BJ (cell line): ENCODE measurements around the gene IFITM5. TPM values are rescaled to one million over a fixed set of nuclear protein-coding genes. Genes with fewer than 3 reads are reported as not detected.
"Not testable (repeated sequence)": the region's sequence is repeated elsewhere in the genome, so short reads cannot be mapped to it uniquely, and the experiment has no call there.

ENCODE experiments used
- CTCF ChIA-PET: fragments of 350-600 bp; formaldehyde crosslinking; extraction: SDS; loops from one replicate; lab custom pipeline; 2021; ENCODE audit warnings: antibody characterized with exemption, inconsistent platforms; lab: Yijun Ruan, JAX
- POLR2A ChIA-PET: fragments of 300-600 bp; sonication (Branson Sonifier 250); formaldehyde crosslinking; extraction: SDS; loops from one replicate; lab custom pipeline; 2021; ENCODE audit warnings: antibody characterized with exemption; lab: Charles Lee
- DNase-seq: peaks from one replicate; pipeline ENCODE4 v3.0.0-alpha.2; 2011; ENCODE audit warnings: low read depth
- H3K27me3 ChIP-seq: 2 replicates; pipeline ENCODE4 v1.6.0; 2011; ENCODE audit warnings: low read length; ENCODE audit not compliant: control insufficient read depth, insufficient read depth
- H3K36me3 ChIP-seq: 2 replicates; pipeline ENCODE4 v1.5.1; 2011; ENCODE audit warnings: low read length; ENCODE audit not compliant: control insufficient read depth, insufficient read depth
- H3K4me3 ChIP-seq: 2 replicates; pipeline ENCODE4 v1.5.1; 2011; ENCODE audit warnings: low read depth, mild to moderate bottlenecking, control low read depth, low read length
- polyA plus RNA-seq: library from polyadenylated mRNA; depleted of rRNA; stranded (reverse); fragments of >200 nt; gene quantifications from 2 replicates; pipeline ENCODE4 v1.2.3, GENCODE V29; 2011
- TF ChIP-seq, protein P1 (sequence below): IDR thresholded peaks from 2 replicates; pipeline ENCODE4 v1.5.1; 2011; ENCODE audit warnings: low read depth, mild to moderate bottlenecking, control low read depth, inconsistent platforms, low read length, moderate library complexity; ENCODE audit not compliant: insufficient read depth

Gene IFITM5
- polyA plus RNA-seq, 1 experiment, result not detected

DNA sequence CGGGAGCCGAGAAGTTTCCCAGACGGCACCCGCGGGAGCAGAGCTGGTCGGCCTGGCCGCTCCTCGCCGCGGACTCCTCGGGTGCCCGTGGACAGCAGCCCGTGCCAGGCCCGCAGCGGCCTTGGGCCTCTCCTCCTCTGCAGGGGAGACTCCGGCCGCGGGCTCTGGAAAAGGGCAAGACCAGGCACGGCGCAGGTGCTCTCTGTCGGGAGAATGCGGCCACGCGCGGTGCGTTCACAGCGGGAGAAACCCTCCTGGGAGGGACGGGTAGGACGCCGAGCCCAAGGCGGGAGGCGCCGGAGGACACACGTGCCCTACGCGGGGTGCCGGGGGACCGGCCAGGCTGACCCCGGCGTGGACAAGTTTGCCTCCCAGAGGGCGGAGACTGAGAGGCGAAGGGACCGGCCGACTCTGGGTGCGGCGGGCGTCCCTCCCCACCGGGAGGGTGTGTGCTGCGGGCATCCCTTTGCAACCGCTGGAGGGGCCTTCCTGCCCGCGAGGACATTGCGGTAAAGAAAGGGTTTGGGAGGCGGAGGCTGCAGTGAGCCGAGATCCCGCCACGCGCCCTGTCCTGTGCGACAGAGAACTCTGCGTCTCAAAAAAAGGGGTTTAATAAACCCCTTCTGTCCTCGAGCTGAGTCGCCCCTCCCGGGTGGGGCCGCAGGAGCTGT lies 16.8 kb upstream of the IFITM5 start:
- TF ChIP-seq, protein P1, sequence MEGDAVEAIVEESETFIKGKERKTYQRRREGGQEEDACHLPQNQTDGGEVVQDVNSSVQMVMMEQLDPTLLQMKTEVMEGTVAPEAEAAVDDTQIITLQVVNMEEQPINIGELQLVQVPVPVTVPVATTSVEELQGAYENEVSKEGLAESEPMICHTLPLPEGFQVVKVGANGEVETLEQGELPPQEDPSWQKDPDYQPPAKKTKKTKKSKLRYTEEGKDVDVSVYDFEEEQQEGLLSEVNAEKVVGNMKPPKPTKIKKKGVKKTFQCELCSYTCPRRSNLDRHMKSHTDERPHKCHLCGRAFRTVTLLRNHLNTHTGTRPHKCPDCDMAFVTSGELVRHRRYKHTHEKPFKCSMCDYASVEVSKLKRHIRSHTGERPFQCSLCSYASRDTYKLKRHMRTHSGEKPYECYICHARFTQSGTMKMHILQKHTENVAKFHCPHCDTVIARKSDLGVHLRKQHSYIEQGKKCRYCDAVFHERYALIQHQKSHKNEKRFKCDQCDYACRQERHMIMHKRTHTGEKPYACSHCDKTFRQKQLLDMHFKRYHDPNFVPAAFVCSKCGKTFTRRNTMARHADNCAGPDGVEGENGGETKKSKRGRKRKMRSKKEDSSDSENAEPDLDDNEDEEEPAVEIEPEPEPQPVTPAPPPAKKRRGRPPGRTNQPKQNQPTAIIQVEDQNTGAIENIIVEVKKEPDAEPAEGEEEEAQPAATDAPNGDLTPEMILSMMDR, result no peak
- H3K36me3 ChIP-seq, result 0 out of 2 replicates have a peak, but pooled peaks cover 2% of the 10 kb centered on the region
- H3K4me3 ChIP-seq, result peak overlapping the region; percentile 47
- ChIA-PET POLR2A (no interaction called here), CTCF (interaction anchor here (0.7 to 2.2 kb wide), 10 partner anchors 8 to 81 kb away, joined by 3 to 12 read pairs (median 4); partner anchors contain the start of gene IFITM2)
- no peak for DNase-seq
- no peaks in the 10 kb centered on the region for H3K27me3 ChIP-seq

DNA sequence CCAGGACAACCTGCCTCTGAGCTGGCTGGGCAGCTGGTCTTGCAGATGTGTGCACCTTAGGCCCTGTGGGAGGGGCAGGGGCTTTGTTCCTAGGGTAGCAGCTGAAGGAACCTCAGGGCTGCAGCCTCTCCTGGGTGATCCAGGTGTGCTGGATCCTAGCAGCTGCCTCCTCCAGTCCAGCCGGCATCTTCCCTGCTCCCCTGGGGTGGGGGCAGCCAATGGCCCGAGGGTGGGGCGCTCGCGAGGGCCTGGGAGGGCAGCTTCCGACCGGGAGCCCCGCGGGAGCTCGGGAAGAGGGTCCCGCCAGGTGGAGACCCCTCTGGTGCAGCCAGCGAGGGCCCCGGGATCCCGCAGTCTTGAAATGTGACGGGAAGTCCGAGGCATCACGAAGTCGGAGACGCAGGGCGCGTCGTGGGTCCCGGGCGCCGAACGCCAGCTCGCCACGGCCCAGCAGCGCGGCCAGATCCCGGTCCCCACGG lies 16.2 kb upstream of the IFITM5 start:
- Histone ChIP-seq H3K27me3 (no peaks in the 10 kb centered on the region), H3K4me3 (peak overlapping the region; percentile 47), H3K36me3 (0 out of 2 replicates have a peak, but pooled peaks cover 2% of the 10 kb centered on the region)
- CTCF ChIA-PET, result interaction anchor here (0.7 to 2.2 kb wide), 5 partner anchors 11 to 81 kb away, joined by 3 to 12 read pairs (median 3); no protein-coding TSS in a partner anchor
- POLR2A ChIA-PET, result no interaction called here
- no peak for DNase-seq
- TF ChIP-seq, protein P1, result no peak

DNA sequence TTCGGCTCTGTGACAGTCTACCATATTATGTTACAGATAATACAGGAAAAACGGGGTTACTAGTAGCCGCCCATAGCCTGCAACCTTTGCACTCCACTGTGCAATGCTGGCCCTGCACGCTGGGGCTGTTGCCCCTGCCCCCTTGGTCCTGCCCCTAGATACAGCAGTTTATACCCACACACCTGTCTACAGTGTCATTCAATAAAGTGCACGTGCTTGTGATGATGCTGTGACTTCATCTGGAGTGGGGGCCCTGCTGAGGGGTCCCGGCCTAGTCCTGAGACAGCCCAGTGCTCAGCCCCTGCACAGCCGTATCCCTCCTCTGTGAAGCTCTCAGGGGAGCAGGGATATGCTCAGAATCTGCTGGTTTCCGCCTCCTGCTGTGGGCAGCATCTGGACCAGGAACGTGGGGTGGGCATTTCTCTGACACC lies 15.7 kb upstream of the IFITM5 start:
- 0 out of 2 replicates have a peak, but pooled peaks cover 2% of the 10 kb centered on the region for H3K36me3 ChIP-seq
- peak overlapping the region; percentile 47 for H3K4me3 ChIP-seq
- DNase-seq, result no peak
- H3K27me3 ChIP-seq, result no peaks in the 10 kb centered on the region
- ChIA-PET POLR2A (no interaction called here), CTCF (interaction anchor here (0.9 to 2.2 kb wide), 3 partner anchors 10 to 82 kb away, joined by 3 to 12 read pairs (median 3); no protein-coding TSS in a partner anchor)
- TF ChIP-seq, protein P1, result no peak

DNA sequence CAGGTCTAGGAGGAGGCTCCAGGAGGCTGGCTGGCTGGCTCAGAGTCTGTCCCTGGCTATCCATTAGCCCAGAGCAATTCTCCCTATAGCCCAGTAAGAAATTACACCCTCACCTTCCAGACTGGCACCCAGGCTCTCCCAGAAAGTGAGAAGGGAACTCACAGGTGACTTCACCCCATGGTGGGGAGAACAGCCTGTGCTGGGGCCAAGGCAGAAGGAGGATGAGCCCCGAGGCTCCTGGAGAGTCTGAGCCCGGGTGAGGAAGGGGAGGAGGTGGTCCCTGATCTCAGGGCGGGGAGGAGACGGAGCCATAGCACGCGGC lies 15.2 kb upstream of the IFITM5 start:
- H3K4me3 ChIP-seq, result peak overlapping the region; percentile 47
- DNase-seq, CTCF ChIA-PET, POLR2A ChIA-PET, H3K36me3 ChIP-seq, H3K27me3 ChIP-seq: not testable (repeated sequence)

DNA sequence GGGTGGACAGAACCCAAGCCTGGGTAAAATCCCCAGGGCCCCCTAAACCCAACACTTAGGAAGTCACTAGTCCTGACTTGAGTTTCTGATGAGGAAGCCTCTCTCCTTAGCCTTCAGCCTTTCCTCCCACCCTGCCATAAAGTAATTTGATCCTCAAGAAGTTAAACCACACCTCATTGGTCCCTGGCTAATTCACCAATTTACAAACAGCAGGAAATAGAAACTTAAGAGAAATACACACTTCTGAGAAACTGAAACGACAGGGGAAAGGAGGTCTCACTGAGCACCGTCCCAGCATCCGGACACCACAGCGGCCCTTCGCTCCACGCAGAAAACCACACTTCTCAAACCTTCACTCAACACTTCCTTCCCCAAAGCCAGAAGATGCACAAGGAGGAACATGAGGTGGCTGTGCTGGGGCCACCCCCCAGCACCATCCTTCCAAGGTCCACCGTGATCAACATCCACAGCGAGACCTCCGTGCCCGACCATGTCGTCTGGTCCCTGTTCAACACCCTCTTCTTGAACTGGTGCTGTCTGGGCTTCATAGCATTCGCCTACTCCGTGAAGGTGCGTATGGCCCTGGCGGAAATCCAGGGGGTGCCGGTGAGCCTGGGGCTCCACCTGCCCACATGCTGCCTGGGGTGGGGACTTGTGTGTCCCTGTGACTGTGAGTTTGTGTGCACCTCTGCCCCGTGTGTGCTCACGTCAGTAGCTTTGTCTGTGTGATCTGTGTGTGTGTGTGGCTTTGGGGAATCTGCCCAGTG lies 14.6 kb upstream of the IFITM5 start, which contains the start of gene IFITM1:
Gene IFITM1 (plus strand): TSS at position 254 of the 767 bp plus-strand sequence. CDS start 131 bp downstream, at position 385.
- TF ChIP-seq, protein P1, result no peak
- Histone ChIP-seq H3K27me3 (no peaks in the 10 kb centered on the region), H3K4me3 (peak within 1 kb of the TSS; percentile 47), H3K36me3 (no peaks in the 10 kb centered on the region; the same call in 1 of the 2 replicates)
- CTCF ChIA-PET, result interaction anchor here (1.4 kb wide), 1 partner anchor 9 kb away, joined by 4 read pairs; no protein-coding TSS in a partner anchor
- POLR2A ChIA-PET, result no interaction called here
- DNase-seq, result peak; percentile 79
